HepG2 (cell line): ENCODE measurements around the gene CYP2W1. TPM values are rescaled to one million over a fixed set of nuclear protein-coding genes. Genes with fewer than 3 reads are reported as not detected.

ENCODE experiments used
- ATAC-seq: fragments of 200-7000 bp; cut with Tn5 transposase; 3 replicates; pipeline ENCODE4 v1.9.1; 2020; ENCODE audit warnings: mild to moderate bottlenecking, moderate library complexity
- BruUV-seq: library from RNA; stranded (reverse); fragments of 400-500 nt; replicated peaks from 2 replicates; lab custom pipeline; 2021; lab: Mats Ljungman, UMichigan
- CTCF ChIA-PET: fragments of 300-600 bp; formaldehyde crosslinking; extraction: SDS; loops from one replicate; lab custom pipeline; 2021; ENCODE audit warnings: low total read pairs, inconsistent platforms, low intra/inter-chr PET ratio; lab: Yijun Ruan, JAX
- POLR2A ChIA-PET: fragments of 350-600 bp; sonication (Branson Sonifier 250); formaldehyde crosslinking; loops from one replicate; lab custom pipeline; 2020; ENCODE audit warnings: antibody characterized with exemption, inconsistent platforms; lab: Yijun Ruan, JAX
- DNase-seq: peaks from one replicate; pipeline ENCODE4 v3.0.0-alpha.2; 2015; ENCODE audit warnings: low spot score
- FAIRE-seq: peaks from 3 replicates; lab custom pipeline; 2011; peaks lifted over from hg19 to GRCh38; lab: Jason Lieb, UNC
- H2AFZ ChIP-seq: one replicate; pipeline ENCODE4 v1.6.1; 2011; ENCODE audit warnings: low read length, inconsistent platforms
- H3K27ac ChIP-seq: fragments of 300-600 bp; 3 replicates; pipeline ENCODE4 v1.8.0; 2011; ENCODE audit warnings: mixed run types, mild to moderate bottlenecking, mixed read lengths, low read length, inconsistent platforms; ENCODE audit not compliant: insufficient read depth; ENCODE audit errors: extremely low read length
- H3K27me3 ChIP-seq, 2 experiments: fragments of 200-600 bp in 1 of 2; 2 replicates in 1 of 2; 3 replicates in 1 of 2; pipeline versions ENCODE4 v1.6.0 to v1.8.0; 2011; ENCODE audit warnings: low read length in 2 of 2, mild to moderate bottlenecking in 2 of 2, moderate library complexity in 2 of 2, inconsistent platforms in 1 of 2; ENCODE audit not compliant: insufficient read depth in 2 of 2, control insufficient read depth in 1 of 2
- H3K36me3 ChIP-seq, 2 experiments: fragments of 200-600 bp in 1 of 2; replicated peaks in 1 of 2; 2 replicates in 1 of 2; 3 replicates in 1 of 2; pipeline versions ENCODE4 v1.5.1 to v1.8.0; 2011; ENCODE audit warnings: low read length in 2 of 2, inconsistent platforms in 1 of 2; ENCODE audit not compliant: insufficient read depth in 2 of 2, control insufficient read depth in 1 of 2
- H3K4me1 ChIP-seq: 2 replicates; pipeline ENCODE4 v1.5.1; 2012; ENCODE audit warnings: low read length, inconsistent platforms; ENCODE audit not compliant: insufficient read depth
- H3K4me2 ChIP-seq: 2 replicates; pipeline ENCODE4 v1.6.0; 2011; ENCODE audit warnings: low read depth, low read length, inconsistent platforms
- H3K4me3 ChIP-seq, 3 experiments: fragments of 200-600 bp in 1 of 3; sonication (generic), shearing (Covaris generic) in 1 of 3; replicated peaks in 1 of 3; 2 replicates each; pipeline ENCODE4 v1.5.1; 2011 to 2016; ENCODE audit warnings: low read length in 3 of 3, inconsistent platforms in 2 of 3, low read depth in 2 of 3, mild to moderate bottlenecking in 2 of 3, control low read depth in 1 of 3, mixed read lengths in 1 of 3; ENCODE audit not compliant: insufficient read depth in 1 of 3
- H3K79me2 ChIP-seq: one replicate; pipeline ENCODE4 v1.6.1; 2011; ENCODE audit warnings: low read length, inconsistent platforms; ENCODE audit not compliant: insufficient read depth
- H3K9ac ChIP-seq: 2 replicates; pipeline ENCODE4 v1.6.0; 2011; ENCODE audit warnings: mild to moderate bottlenecking, low read depth, low read length, inconsistent platforms; ENCODE audit not compliant: insufficient read depth
- H3K9me3 ChIP-seq: 2 replicates; pipeline ENCODE4 v1.5.1; 2012; ENCODE audit warnings: mild to moderate bottlenecking, low read length
- H4K20me1 ChIP-seq: 2 replicates; pipeline ENCODE4 v1.6.0; 2011; ENCODE audit warnings: inconsistent platforms, mild to moderate bottlenecking, low read length, moderate library complexity; ENCODE audit not compliant: insufficient read depth
- AGO2 ChIP-seq: fragments of 200-400 bp; formaldehyde crosslinking; optimal IDR thresholded peaks from 2 replicates; pipeline ENCODE3; 2017; ENCODE audit warnings: mild to moderate bottlenecking, low read depth, low read length, moderate library complexity
- FOSL2 ChIP-seq: sonication (generic); formaldehyde crosslinking; IDR thresholded peaks from 2 replicates; pipeline ENCODE4 v1.4.0; 2020; ENCODE audit warnings: missing genetic modification reagents
- NR3C1 ChIP-seq: sonication (generic); formaldehyde crosslinking; IDR thresholded peaks from 2 replicates; pipeline ENCODE4 v1.4.0; 2020; ENCODE audit warnings: missing genetic modification reagents
- PHB2 ChIP-seq: fragments of 450-650 bp; IDR thresholded peaks from 2 replicates; pipeline ENCODE4 v1.6.1; 2018; ENCODE audit not compliant: partially characterized antibody
- RBFOX2 ChIP-seq: fragments of 200-400 bp; formaldehyde crosslinking; IDR thresholded peaks from 2 replicates; pipeline ENCODE4 v1.6.1; 2017; ENCODE audit warnings: low read depth, mild to moderate bottlenecking, low read length
- SIN3B ChIP-seq: fragments of 150-350 bp; IDR thresholded peaks from 2 replicates; pipeline ENCODE4 v1.6.1; 2014; ENCODE audit warnings: low read length
- SIX4 ChIP-seq: sonication (generic); formaldehyde crosslinking; IDR thresholded peaks from 2 replicates; pipeline ENCODE4 v1.4.0; 2020; ENCODE audit warnings: missing genetic modification reagents
- SP4 ChIP-seq: sonication (generic); formaldehyde crosslinking; IDR thresholded peaks from 2 replicates; pipeline ENCODE4 v1.8.1; 2023; ENCODE audit warnings: mild to moderate bottlenecking, missing genetic modification reagents
- THAP11 ChIP-seq: IDR thresholded peaks from 2 replicates; pipeline ENCODE4 v1.6.1; 2016; ENCODE audit warnings: missing biosample characterization, missing genetic modification reagents
- ZNF253 ChIP-seq: sonication (generic); formaldehyde crosslinking; IDR thresholded peaks from 2 replicates; pipeline ENCODE4 v1.8.0; 2022; ENCODE audit warnings: mild to moderate bottlenecking, missing genetic modification reagents, borderline replicate concordance
- WGBS: methylation state at CpG from one replicate; pipeline ENCODE4 v1.1.6; 2017; ENCODE audit warnings: low lambda C conversion rate; 5-methylcytosine and 5-hydroxymethylcytosine counted together
- in situ Hi-C: cut with HindIII; loops from 2 replicates; pipeline ENCODE4 v1.10.0; 2017; ENCODE audit warnings: low pct_unique_long_range_greater_than_20kb; ENCODE audit not compliant: extremely low pct_ligation_motif_present
- intact Hi-C: fragments of 100-400 bp; cut with micrococcal nuclease; formaldehyde crosslinking; loops from one replicate; pipeline ENCODE4 v1.10.0; 2022; ENCODE audit not compliant: unreplicated experiment
- polyA plus RNA-seq, 8 experiments: library from polyadenylated mRNA; depleted of rRNA in 3 of 8; stranded (reverse) in 7 of 8; unstranded in 1 of 8; fragments of >200 nt; fragmentation: Illumina TruSeq in 4 of 8; extraction: Trizol in 4 of 8; gene quantifications; 2 replicates each; pipeline versions ENCODE4 v1.2.1 to v1.2.3, GENCODE V29; 2011 to 2016; ENCODE audit warnings: low read depth in 4 of 8, missing spikeins in 1 of 8, mixed read lengths in 1 of 8; ENCODE audit not compliant: insufficient read depth in 1 of 8
- total RNA-seq, 5 experiments: library from RNA; depleted of rRNA; stranded (reverse); fragments of >200 nt; fragmentation: Illumina TruSeq; extraction: Trizol; gene quantifications; 2 replicates each; pipeline ENCODE4 v1.2.3, GENCODE V29; 2016; ENCODE audit warnings: low read depth in 1 of 5
- TF ChIP-seq, protein P1 (sequence below): sonication (generic); formaldehyde crosslinking; IDR thresholded peaks from 2 replicates; pipeline ENCODE4 v1.5.0; 2020; ENCODE audit warnings: missing genetic modification reagents
- TF ChIP-seq, protein P2 (sequence below): sonication (generic); formaldehyde crosslinking; IDR thresholded peaks from 2 replicates; pipeline ENCODE4 v1.4.0; 2020; ENCODE audit warnings: missing genetic modification reagents
- TF ChIP-seq, protein P3 (sequence below): sonication (generic); formaldehyde crosslinking; IDR thresholded peaks from 2 replicates; pipeline ENCODE4 v1.5.0; 2020; ENCODE audit warnings: mild to moderate bottlenecking, missing genetic modification reagents
- TF ChIP-seq, protein P4 (sequence below): IDR thresholded peaks from 2 replicates; pipeline ENCODE4 v1.6.1; 2016; ENCODE audit warnings: low read depth, borderline replicate concordance

CYP2W1 gene
- total and polyA plus RNA-seq, 2 of the 13 experiments (the other 11 are each of a cell fraction or from before 2014, with no cell fraction given): 19.5 to 31.7 TPM

DNA sequence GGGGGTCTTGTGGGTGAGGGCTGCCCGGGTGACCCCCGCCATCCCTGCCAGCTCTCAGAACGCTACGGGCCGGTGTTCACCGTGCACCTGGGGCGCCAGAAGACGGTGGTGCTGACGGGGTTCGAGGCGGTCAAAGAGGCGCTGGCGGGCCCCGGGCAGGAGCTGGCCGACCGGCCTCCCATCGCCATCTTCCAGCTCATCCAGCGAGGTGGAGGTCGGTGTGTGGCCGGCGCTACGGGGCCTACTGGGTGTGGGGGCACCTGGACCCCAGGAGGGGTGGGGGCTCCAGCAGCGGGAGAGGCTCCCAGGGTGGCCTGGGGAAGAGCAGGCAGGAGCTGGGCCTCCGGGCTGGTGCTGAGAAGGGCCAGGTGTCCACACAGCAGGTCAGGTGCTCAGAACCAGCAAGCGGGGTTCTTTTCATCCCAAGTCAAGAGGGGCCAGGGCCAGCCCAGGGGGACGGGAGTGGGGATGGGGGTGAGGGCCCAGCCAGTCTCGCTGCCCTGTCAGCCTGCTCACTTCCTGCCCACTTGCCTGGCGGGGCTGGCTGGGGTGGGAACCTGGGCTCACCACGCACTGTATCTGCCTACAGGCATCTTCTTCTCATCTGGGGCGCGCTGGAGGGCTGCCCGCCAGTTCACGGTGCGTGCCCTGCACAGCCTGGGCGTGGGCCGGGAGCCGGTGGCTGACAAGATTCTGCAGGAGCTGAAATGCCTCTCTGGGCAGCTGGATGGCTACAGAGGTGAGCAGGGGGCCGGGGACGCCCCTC, 1.6 kb downstream of the CYP2W1 start:
- FAIRE-seq: no peak
- CTCF ChIA-PET: no interaction called here
- in situ Hi-C loops: no loop called here
- no peak for TF ChIP-seq SIX4 (CRISPR knock-in tag)
- TF ChIP-seq SIN3B: no peak
- no peak for TF ChIP-seq THAP11
- TF ChIP-seq RBFOX2: peak; percentile 64; the same call in 1 of the 2 replicates
- TF ChIP-seq, protein P1, sequence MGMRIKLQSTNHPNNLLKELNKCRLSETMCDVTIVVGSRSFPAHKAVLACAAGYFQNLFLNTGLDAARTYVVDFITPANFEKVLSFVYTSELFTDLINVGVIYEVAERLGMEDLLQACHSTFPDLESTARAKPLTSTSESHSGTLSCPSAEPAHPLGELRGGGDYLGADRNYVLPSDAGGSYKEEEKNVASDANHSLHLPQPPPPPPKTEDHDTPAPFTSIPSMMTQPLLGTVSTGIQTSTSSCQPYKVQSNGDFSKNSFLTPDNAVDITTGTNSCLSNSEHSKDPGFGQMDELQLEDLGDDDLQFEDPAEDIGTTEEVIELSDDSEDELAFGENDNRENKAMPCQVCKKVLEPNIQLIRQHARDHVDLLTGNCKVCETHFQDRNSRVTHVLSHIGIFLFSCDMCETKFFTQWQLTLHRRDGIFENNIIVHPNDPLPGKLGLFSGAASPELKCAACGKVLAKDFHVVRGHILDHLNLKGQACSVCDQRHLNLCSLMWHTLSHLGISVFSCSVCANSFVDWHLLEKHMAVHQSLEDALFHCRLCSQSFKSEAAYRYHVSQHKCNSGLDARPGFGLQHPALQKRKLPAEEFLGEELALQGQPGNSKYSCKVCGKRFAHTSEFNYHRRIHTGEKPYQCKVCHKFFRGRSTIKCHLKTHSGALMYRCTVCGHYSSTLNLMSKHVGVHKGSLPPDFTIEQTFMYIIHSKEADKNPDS (CRISPR knock-in tag): no peak
- no peak for TF ChIP-seq AGO2
- TF ChIP-seq PHB2: no peak
- 0 out of 2 replicates have a peak, but pooled peaks have one; percentile 24 for TF ChIP-seq SP4 (CRISPR knock-in tag)
- no peak for TF ChIP-seq FOSL2 (CRISPR knock-in tag)
- TF ChIP-seq, protein P2, sequence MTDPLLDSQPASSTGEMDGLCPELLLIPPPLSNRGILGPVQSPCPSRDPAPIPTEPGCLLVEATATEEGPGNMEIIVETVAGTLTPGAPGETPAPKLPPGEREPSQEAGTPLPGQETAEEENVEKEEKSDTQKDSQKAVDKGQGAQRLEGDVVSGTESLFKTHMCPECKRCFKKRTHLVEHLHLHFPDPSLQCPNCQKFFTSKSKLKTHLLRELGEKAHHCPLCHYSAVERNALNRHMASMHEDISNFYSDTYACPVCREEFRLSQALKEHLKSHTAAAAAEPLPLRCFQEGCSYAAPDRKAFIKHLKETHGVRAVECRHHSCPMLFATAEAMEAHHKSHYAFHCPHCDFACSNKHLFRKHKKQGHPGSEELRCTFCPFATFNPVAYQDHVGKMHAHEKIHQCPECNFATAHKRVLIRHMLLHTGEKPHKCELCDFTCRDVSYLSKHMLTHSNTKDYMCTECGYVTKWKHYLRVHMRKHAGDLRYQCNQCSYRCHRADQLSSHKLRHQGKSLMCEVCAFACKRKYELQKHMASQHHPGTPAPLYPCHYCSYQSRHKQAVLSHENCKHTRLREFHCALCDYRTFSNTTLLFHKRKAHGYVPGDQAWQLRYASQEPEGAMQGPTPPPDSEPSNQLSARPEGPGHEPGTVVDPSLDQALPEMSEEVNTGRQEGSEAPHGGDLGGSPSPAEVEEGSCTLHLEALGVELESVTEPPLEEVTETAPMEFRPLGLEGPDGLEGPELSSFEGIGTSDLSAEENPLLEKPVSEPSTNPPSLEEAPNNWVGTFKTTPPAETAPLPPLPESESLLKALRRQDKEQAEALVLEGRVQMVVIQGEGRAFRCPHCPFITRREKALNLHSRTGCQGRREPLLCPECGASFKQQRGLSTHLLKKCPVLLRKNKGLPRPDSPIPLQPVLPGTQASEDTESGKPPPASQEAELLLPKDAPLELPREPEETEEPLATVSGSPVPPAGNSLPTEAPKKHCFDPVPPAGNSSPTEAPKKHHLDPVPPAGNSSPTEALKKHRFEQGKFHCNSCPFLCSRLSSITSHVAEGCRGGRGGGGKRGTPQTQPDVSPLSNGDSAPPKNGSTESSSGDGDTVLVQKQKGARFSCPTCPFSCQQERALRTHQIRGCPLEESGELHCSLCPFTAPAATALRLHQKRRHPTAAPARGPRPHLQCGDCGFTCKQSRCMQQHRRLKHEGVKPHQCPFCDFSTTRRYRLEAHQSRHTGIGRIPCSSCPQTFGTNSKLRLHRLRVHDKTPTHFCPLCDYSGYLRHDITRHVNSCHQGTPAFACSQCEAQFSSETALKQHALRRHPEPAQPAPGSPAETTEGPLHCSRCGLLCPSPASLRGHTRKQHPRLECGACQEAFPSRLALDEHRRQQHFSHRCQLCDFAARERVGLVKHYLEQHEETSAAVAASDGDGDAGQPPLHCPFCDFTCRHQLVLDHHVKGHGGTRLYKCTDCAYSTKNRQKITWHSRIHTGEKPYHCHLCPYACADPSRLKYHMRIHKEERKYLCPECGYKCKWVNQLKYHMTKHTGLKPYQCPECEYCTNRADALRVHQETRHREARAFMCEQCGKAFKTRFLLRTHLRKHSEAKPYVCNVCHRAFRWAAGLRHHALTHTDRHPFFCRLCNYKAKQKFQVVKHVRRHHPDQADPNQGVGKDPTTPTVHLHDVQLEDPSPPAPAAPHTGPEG (CRISPR knock-in tag): no peak
- TF ChIP-seq, protein P3, sequence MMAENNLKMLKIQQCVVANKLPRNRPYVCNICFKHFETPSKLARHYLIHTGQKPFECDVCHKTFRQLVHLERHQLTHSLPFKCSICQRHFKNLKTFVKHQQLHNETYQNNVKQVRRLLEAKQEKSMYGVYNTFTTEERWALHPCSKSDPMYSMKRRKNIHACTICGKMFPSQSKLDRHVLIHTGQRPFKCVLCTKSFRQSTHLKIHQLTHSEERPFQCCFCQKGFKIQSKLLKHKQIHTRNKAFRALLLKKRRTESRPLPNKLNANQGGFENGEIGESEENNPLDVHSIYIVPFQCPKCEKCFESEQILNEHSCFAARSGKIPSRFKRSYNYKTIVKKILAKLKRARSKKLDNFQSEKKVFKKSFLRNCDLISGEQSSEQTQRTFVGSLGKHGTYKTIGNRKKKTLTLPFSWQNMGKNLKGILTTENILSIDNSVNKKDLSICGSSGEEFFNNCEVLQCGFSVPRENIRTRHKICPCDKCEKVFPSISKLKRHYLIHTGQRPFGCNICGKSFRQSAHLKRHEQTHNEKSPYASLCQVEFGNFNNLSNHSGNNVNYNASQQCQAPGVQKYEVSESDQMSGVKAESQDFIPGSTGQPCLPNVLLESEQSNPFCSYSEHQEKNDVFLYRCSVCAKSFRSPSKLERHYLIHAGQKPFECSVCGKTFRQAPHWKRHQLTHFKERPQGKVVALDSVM: no peak
- TF ChIP-seq, protein P4, sequence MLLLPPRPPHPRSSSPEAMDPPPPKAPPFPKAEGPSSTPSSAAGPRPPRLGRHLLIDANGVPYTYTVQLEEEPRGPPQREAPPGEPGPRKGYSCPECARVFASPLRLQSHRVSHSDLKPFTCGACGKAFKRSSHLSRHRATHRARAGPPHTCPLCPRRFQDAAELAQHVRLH: no peak
- TF ChIP-seq NR3C1 (CRISPR knock-in tag): no peak
- no peak for TF ChIP-seq ZNF253 (CRISPR knock-in tag)

More for the DNA sequence above, 1.6 kb downstream of the CYP2W1 start:
- Histone ChIP-seq H3K36me3 (peaks cover 9 to 16% of the 10 kb centered on the region in 2 experiments; a peak in 3 of 5 replicates), H3K9me3 (no peaks in the 10 kb centered on the region), H4K20me1 (no peaks in the 10 kb centered on the region), H3K27ac (peak overlapping the region; percentile 80), H3K4me2 (peak overlapping the region; percentile 98), H3K9ac (peak overlapping the region; percentile 91), H3K27me3 (no peaks in the 10 kb centered on the region), H3K4me1 (peaks cover 66% of the 10 kb centered on the region), H3K79me2 (peaks cover 30% of the 10 kb centered on the region), H2AFZ (no peak overlapping the region), H3K4me3 (peak overlapping the region; percentile 59 to 86 (median 71); a peak in 5 of 6 replicates)
- POLR2A ChIA-PET: interaction anchor here (1.2 to 6.1 kb wide), 3 partner anchors 8 to 27 kb away, joined by 5 to 97 read pairs (median 9); partner anchors contain the start of gene COX19
- BruUV-seq: no TSS peak
- 96% methylated on average over 18 of the region's 39 CpGs for WGBS
- DNase-seq: no peak
- intact Hi-C loops: no loop called here
- no peak for ATAC-seq
